ENCODE results near the gene KLF2. TPM values are rescaled to one million over a fixed set of nuclear protein-coding genes. Genes with fewer than 3 reads are reported as not detected.

KLF2 gene
- total RNA-seq, 4 donors from 2014 or later: 115 to 236 (median 167) TPM

- peaks cover 0 to 71% (median 49%) of the 10 kb centered on the region in 4 donors for H3K4me1 ChIP-seq
These were observed 46.2 kb downstream of the KLF2 start for GRCh38 chr19:16370641-16371391.

GRCh38 chr19:16371540-16371986, 46.9 kb downstream of the KLF2 start:
- H3K4me1 ChIP-seq: peaks cover 0 to 64% (median 46%) of the 10 kb centered on the region in 4 donors
- H3K9me3 ChIP-seq: no peaks in the 10 kb centered on the region
- no peak for TF ChIP-seq POLR2A (IDR thresholded peaks at IDR 0.05)
- TF ChIP-seq CTCF (IDR thresholded peaks at IDR 0.05): no peak
- peak in 1 of 2 donors; percentile 20 for TF ChIP-seq EP300 (IDR thresholded peaks at IDR 0.05)
- WGBS, 2 donors: 54 to 62% methylated on average over 18 of the region's 18 CpGs
- peaks cover 0 to 37% (median 0%) of the 10 kb centered on the region in 3 donors for H3K36me3 ChIP-seq
- no peak overlapping the region for H3K4me3 ChIP-seq
- DNase-seq (ENCODE audit: low spot score in 2 of 2): no peak
- peak overlapping the region in 3 of 4 donors; percentile 69 to 90 (median 85) for H3K27ac ChIP-seq
- no peaks in the 10 kb centered on the region for H3K27me3 ChIP-seq

More at GRCh38 chr19:16370641-16371391, 46.2 kb downstream of the KLF2 start:
- Histone ChIP-seq H3K27me3 (no peaks in the 10 kb centered on the region), H3K9me3 (no peaks in the 10 kb centered on the region), H3K36me3 (peaks cover 0 to 29% (median 0%) of the 10 kb centered on the region in 3 donors), H3K27ac (peak overlapping the region in 3 of 4 donors; percentile 38 to 85 (median 69)), H3K4me3 (no peak overlapping the region)
- no peak for TF ChIP-seq POLR2A (IDR thresholded peaks at IDR 0.05)
- TF ChIP-seq EP300 (IDR thresholded peaks at IDR 0.05): no peak
- TF ChIP-seq CTCF (IDR thresholded peaks at IDR 0.05): no peak
- WGBS, 2 donors: 66 to 68% methylated on average over 13 to 14 of the region's 15 CpGs
- DNase-seq (ENCODE audit: low spot score in 2 of 2): no peak

GRCh38 chr19:16372065-16372915, 47.7 kb downstream of the KLF2 start:
- no peak for TF ChIP-seq EP300 (IDR thresholded peaks at IDR 0.05)
- TF ChIP-seq CTCF (IDR thresholded peaks at IDR 0.05): no peak
- TF ChIP-seq POLR2A (IDR thresholded peaks at IDR 0.05): no peak
- peaks cover 0 to 59% (median 44%) of the 10 kb centered on the region in 4 donors for H3K4me1 ChIP-seq
- peaks cover 0 to 44% (median 0%) of the 10 kb centered on the region in 3 donors for H3K36me3 ChIP-seq
- peak overlapping the region; percentile 66 to 90 (median 77) for H3K27ac ChIP-seq
- DNase-seq (ENCODE audit: low spot score in 2 of 2): no peak
- no peaks in the 10 kb centered on the region for H3K27me3 ChIP-seq
- H3K9me3 ChIP-seq: no peaks in the 10 kb centered on the region
- WGBS, 2 donors: 85 to 86% methylated on average over 16 to 17 of the region's 17 CpGs
- no peak overlapping the region for H3K4me3 ChIP-seq

DNA sequence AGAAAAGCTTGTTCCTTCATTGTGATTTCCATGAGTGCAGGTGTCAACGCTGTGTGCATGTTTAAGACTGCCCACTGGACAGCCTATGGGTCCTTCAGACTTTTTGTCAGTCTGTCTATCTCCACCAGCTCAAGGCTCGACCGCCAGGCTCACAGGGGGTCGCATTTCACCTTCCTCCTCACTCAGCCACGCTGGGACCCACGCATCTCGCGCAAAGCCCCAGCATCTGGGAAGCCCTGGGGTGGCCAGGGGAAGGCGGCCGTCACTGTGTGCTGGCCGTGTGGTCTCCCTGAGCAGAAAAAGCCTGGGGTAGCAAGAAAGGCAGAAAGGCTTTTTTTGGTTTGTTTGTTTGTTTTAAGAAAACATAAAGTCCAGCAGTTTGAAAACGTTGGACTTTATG, 48.5 kb downstream of the KLF2 start:
- H3K4me3 ChIP-seq: no peak overlapping the region
- DNase-seq (ENCODE audit: low spot score in 2 of 2): no peak
- 64 to 74% methylated on average over 12 of the region's 12 CpGs for WGBS, 2 donors
- no peaks in the 10 kb centered on the region for H3K27me3 ChIP-seq
- H3K9me3 ChIP-seq: no peaks in the 10 kb centered on the region
- H3K27ac ChIP-seq: peak overlapping the region; percentile 66 to 90 (median 77)
- peaks cover 0 to 56% (median 42%) of the 10 kb centered on the region in 4 donors for H3K4me1 ChIP-seq
- H3K36me3 ChIP-seq: peaks cover 0 to 52% (median 0%) of the 10 kb centered on the region in 3 donors
- no peak for TF ChIP-seq POLR2A (IDR thresholded peaks at IDR 0.05)
- no peak for TF ChIP-seq EP300 (IDR thresholded peaks at IDR 0.05)
- no peak for TF ChIP-seq CTCF (IDR thresholded peaks at IDR 0.05)
